ENCODE measurements around the gene AKAP11. TPM values are rescaled to one million over a fixed set of nuclear protein-coding genes. Genes with fewer than 3 reads are reported as not detected.
A peak's percentile ranks its signal among the peaks of the same experiment; 100 is the strongest.

The AKAP11 gene
- total and polyA plus RNA-seq, 2 of the 13 experiments (the other 11 are each of a cell fraction or from before 2014, with no cell fraction given) = 7.2 to 9.8 TPM

GRCh38 chr13:42271337-42272114, 426 bp upstream of the AKAP11 start (continued):
- TF ChIP-seq NFAT5 (CRISPR knock-in tag; IDR thresholded peaks at IDR 0.05) (peak; percentile 95), ZNF232 (CRISPR knock-in tag; IDR thresholded peaks at IDR 0.05; ENCODE audit: borderline replicate concordance) (peak; percentile 94), SRF (IDR thresholded peaks at IDR 0.05; ENCODE audit: low read depth, low read length) (no peak), ZNF567 (CRISPR knock-in tag; IDR thresholded peaks at IDR 0.05; ENCODE audit: borderline replicate concordance) (no peak), EHMT2 (IDR thresholded peaks at IDR 0.05; ENCODE audit: borderline replicate concordance, low read depth, low read length) (no peak), ZNF598 (CRISPR knock-in tag; IDR thresholded peaks at IDR 0.05; ENCODE audit: borderline replicate concordance) (peak; percentile 69; the same call in 1 of the 2 replicates), SETDB1 (CRISPR knock-in tag; IDR thresholded peaks at IDR 0.05; ENCODE audit: borderline replicate concordance) (no peak), ZXDC (CRISPR knock-in tag; IDR thresholded peaks at IDR 0.05) (no peak), ZBTB44 (CRISPR knock-in tag; IDR thresholded peaks at IDR 0.05) (peak; percentile 61; the same call in 1 of the 2 replicates), SMC3 (IDR thresholded peaks at IDR 0.05; ENCODE audit: low read length) (no peak), ZNF773 (CRISPR knock-in tag; IDR thresholded peaks at IDR 0.05; ENCODE audit: borderline replicate concordance) (no peak), NFIB (CRISPR knock-in tag; IDR thresholded peaks at IDR 0.05; ENCODE audit: borderline replicate concordance) (no peak), THAP9 (CRISPR knock-in tag; IDR thresholded peaks at IDR 0.05; ENCODE audit: borderline replicate concordance) (0 out of 2 replicates have a peak, but pooled peaks have one; percentile 30), MYPOP (CRISPR knock-in tag; IDR thresholded peaks at IDR 0.05) (peak; percentile 80; the same call in 1 of the 2 replicates)
